Measurements from ENCODE around the gene HSPB7.

The HSPB7 gene

GRCh38 chr1:15966081-15966955 is 51.5 kb downstream of the HSPB7 start:
- ChIA-PET POLR2A (interaction anchor here (0.5 to 0.9 kb wide), 2 partner anchors 10 to 38 kb away, joined by 3 to 4 read pairs; partner anchors contain the start of gene SRARP), CTCF (interaction anchor here (0.5 kb wide), 1 partner anchor 177 kb away, joined by 4 read pairs; no protein-coding TSS in a partner anchor)
- no peak for TF ChIP-seq ZBTB10 (tag by site-specific recombination; IDR thresholded peaks at IDR 0.05)
- no peak for TF ChIP-seq SALL2 (tag by site-specific recombination; IDR thresholded peaks at IDR 0.05; ENCODE audit: borderline replicate concordance)
- TF ChIP-seq ZNF791 (tag by site-specific recombination; IDR thresholded peaks at IDR 0.05), result no peak
- no peak for TF ChIP-seq ZNF362 (tag by site-specific recombination; IDR thresholded peaks at IDR 0.05)
- TF ChIP-seq KLF17 (tag by site-specific recombination; IDR thresholded peaks at IDR 0.05), result no peak
- TF ChIP-seq ZNF561 (tag by site-specific recombination; IDR thresholded peaks at IDR 0.05; ENCODE audit: borderline replicate concordance), result no peak
- TF ChIP-seq ZNF184 (tag by site-specific recombination; IDR thresholded peaks at IDR 0.05), result no peak
- no peak for TF ChIP-seq HIC1 (tag by site-specific recombination; IDR thresholded peaks at IDR 0.05)
- Histone ChIP-seq H3K27ac (ENCODE audit: extremely low read depth, low read depth, low read length) (no peak overlapping the region), H3K36me3 (ENCODE audit: control insufficient read depth in 2 of 2, insufficient read depth in 1 of 2, low read length in 2 of 2) (peaks cover 3 to 47% of the 10 kb centered on the region in 2 experiments; a peak in 2 of 3 replicates), H3K4me1 (ENCODE audit: control insufficient read depth, insufficient read depth, low read length) (peaks cover 10% of the 10 kb centered on the region), H3K4me3 (ENCODE audit: low read depth, low read length) (no peak overlapping the region), H3K9me3 (ENCODE audit: control insufficient read depth, insufficient read depth, low read depth, low read length) (no peaks in the 10 kb centered on the region)

GRCh38 chr1:15965228-15965767 is 52.5 kb downstream of the HSPB7 start:
- peaks cover 3 to 42% of the 10 kb centered on the region in 2 experiments; a peak in 2 of 3 replicates for H3K36me3 ChIP-seq (ENCODE audit: control insufficient read depth in 2 of 2, insufficient read depth in 1 of 2, low read length in 2 of 2)
- H3K4me3 ChIP-seq (ENCODE audit: low read depth, low read length), result no peak overlapping the region
- ChIA-PET POLR2A (interaction anchor here (0.5 kb wide), 1 partner anchor 39 kb away, joined by 3 read pairs; the partner anchor contains the start of gene SRARP), CTCF (no interaction called here)
- peaks cover 10% of the 10 kb centered on the region for H3K4me1 ChIP-seq (ENCODE audit: control insufficient read depth, insufficient read depth, low read length)
- TF ChIP-seq PRDM6 (tag by site-specific recombination; IDR thresholded peaks at IDR 0.05) (no peak), PRDM1 (tag by site-specific recombination; IDR thresholded peaks at IDR 0.05) (no peak), BCL11B (tag by site-specific recombination; IDR thresholded peaks at IDR 0.05; ENCODE audit: low read depth) (no peak), ZBTB11 (tag by site-specific recombination; conservative IDR thresholded peaks at IDR 0.05; ENCODE audit: low read depth) (no peak)
- no peak overlapping the region for H3K27ac ChIP-seq (ENCODE audit: extremely low read depth, low read depth, low read length)
- H3K9me3 ChIP-seq (ENCODE audit: control insufficient read depth, insufficient read depth, low read depth, low read length), result no peaks in the 10 kb centered on the region

Data from HEK293 (cell line).